Skeletal muscle satellite cell (primary cell): ENCODE data around the gene EPAS1.

ENCODE experiments used
- H3K27me3 ChIP-seq: 2 replicates; pipeline ENCODE4 v1.7.0; 2013; ENCODE audit warnings: low read length; ENCODE audit not compliant: control insufficient read depth, insufficient read depth
- H3K36me3 ChIP-seq: 2 replicates; pipeline ENCODE4 v1.7.0; 2013; ENCODE audit warnings: mild to moderate bottlenecking, control low read depth, low read length; ENCODE audit not compliant: insufficient read depth
- H3K4me1 ChIP-seq: 2 replicates; pipeline ENCODE4 v1.7.0; 2013; ENCODE audit warnings: low read length; ENCODE audit not compliant: control insufficient read depth, insufficient read depth
- H3K4me2 ChIP-seq: 2 replicates; pipeline ENCODE4 v1.7.0; 2013; ENCODE audit warnings: mild to moderate bottlenecking, low read length
- H3K4me3 ChIP-seq: 2 replicates; pipeline ENCODE4 v1.7.0; 2013; ENCODE audit warnings: low read length
- H3K9ac ChIP-seq: 2 replicates; pipeline ENCODE4 v1.7.0; 2013; ENCODE audit warnings: mild to moderate bottlenecking, low read depth, low read length, moderate library complexity
- H3K9me3 ChIP-seq: replicated peaks from 2 replicates; pipeline ENCODE4 v1.7.0; 2013; ENCODE audit warnings: mild to moderate bottlenecking, control low read depth, low read length

EPAS1 gene

DNA sequence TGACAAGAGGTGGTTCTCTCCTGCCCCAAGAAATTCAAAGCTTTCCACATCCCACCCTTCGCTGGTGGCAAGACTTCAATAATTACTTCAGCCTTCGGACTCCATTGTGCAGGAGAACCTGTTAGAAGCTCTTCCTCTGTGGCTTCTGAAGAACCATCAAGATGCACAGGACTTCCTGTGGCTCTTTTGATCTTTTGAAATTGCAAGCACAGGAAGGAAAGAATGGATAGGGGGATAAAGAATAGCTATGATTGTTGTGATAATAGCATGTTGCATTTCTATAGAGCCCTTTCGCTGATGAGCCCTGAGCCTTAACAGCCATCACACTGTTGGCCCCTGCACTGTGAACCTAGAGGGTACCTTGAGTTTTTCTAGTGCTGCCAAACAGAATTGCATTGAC, 7.4 kb downstream of the EPAS1 start:
- Histone ChIP-seq H3K27me3 (no peaks in the 10 kb centered on the region), H3K9me3 (no peaks in the 10 kb centered on the region), H3K4me3 (no peak overlapping the region), H3K4me2 (no peak overlapping the region), H3K4me1 (peaks cover 40% of the 10 kb centered on the region), H3K9ac (no peak overlapping the region), H3K36me3 (peaks cover 9% of the 10 kb centered on the region)

DNA sequence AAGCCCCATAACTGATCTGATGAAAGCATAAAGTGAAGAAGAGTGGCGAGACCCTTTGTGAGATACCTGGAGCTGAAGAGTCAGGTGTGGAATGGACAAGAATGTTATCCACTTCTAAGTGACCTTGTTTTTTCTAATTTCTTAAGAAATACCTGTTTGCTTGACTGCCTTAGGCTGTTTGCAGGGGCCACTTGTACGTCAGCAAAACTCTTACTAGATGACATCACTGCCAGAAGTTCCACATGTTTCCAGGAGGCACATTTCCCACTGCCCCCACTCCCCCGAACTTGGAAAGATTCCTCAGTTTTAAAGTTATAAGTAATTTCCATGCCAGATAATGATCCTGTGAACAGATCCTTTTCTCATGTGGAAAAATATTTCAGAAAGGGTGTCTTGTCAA, 8.0 kb downstream of the EPAS1 start:
- no peak overlapping the region for H3K9ac ChIP-seq

GRCh38 chr2:46305767-46306166, 8.6 kb downstream of the EPAS1 start:
- no peak overlapping the region for H3K9ac ChIP-seq
- H3K4me3 ChIP-seq, result no peak overlapping the region
- peaks cover 49% of the 10 kb centered on the region for H3K4me1 ChIP-seq
- peaks cover 9% of the 10 kb centered on the region for H3K36me3 ChIP-seq
- no peak overlapping the region for H3K4me2 ChIP-seq
- H3K27me3 ChIP-seq, result no peaks in the 10 kb centered on the region
- no peaks in the 10 kb centered on the region for H3K9me3 ChIP-seq

More for the DNA sequence above, 8.0 kb downstream of the EPAS1 start:
- Histone ChIP-seq H3K27me3 (no peaks in the 10 kb centered on the region), H3K4me3 (no peak overlapping the region), H3K9me3 (no peaks in the 10 kb centered on the region), H3K4me2 (no peak overlapping the region), H3K4me1 (peaks cover 43% of the 10 kb centered on the region), H3K36me3 (peaks cover 9% of the 10 kb centered on the region)

GRCh38 chr2:46306330-46306751, 9.1 kb downstream of the EPAS1 start:
- Histone ChIP-seq H3K9me3 (no peaks in the 10 kb centered on the region), H3K36me3 (peaks cover 9% of the 10 kb centered on the region), H3K4me3 (no peak overlapping the region), H3K4me2 (peak overlapping the region; percentile 12), H3K27me3 (no peaks in the 10 kb centered on the region), H3K9ac (no peak overlapping the region), H3K4me1 (peaks cover 54% of the 10 kb centered on the region)

GRCh38 chr2:46306988-46307655, 9.9 kb downstream of the EPAS1 start:
- H3K27me3 ChIP-seq, result no peaks in the 10 kb centered on the region
- H3K36me3 ChIP-seq, result peaks cover 9% of the 10 kb centered on the region
- H3K9ac ChIP-seq, result no peak overlapping the region
- H3K4me2 ChIP-seq, result no peak overlapping the region
- H3K9me3 ChIP-seq, result no peaks in the 10 kb centered on the region
- no peak overlapping the region for H3K4me3 ChIP-seq
- peaks cover 62% of the 10 kb centered on the region for H3K4me1 ChIP-seq

DNA sequence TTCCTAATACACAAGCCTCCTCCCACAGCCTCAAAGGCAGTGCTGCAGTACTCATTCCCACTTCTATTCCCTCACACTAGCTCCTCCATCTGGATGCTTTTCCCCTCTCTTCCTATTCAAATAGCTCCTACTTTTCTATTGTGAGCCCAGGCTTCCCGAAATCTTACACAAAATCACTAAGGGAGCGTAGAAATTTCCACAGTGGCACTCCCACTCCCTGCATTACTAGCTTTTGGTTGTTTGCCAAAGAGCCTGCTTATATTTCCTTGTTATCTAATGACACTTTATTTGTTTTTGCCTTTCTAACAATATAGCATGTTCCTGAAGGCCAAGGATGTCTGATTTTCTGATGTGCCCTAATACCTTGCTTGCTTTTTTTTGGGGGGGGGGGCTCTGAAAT, 10.9 kb downstream of the EPAS1 start:
- Histone ChIP-seq H3K9ac (no peak overlapping the region), H3K4me1 (peaks cover 72% of the 10 kb centered on the region), H3K36me3 (peaks cover 9% of the 10 kb centered on the region), H3K4me3 (no peak overlapping the region), H3K4me2 (no peak overlapping the region), H3K27me3 (no peaks in the 10 kb centered on the region), H3K9me3 (no peaks in the 10 kb centered on the region)

- Histone ChIP-seq H3K36me3 (peaks cover 9% of the 10 kb centered on the region), H3K4me3 (no peak overlapping the region), H3K9me3 (no peaks in the 10 kb centered on the region), H3K27me3 (no peaks in the 10 kb centered on the region), H3K9ac (no peak overlapping the region), H3K4me1 (peaks cover 68% of the 10 kb centered on the region), H3K4me2 (no peak overlapping the region)
These were observed 11.4 kb downstream of the EPAS1 start for GRCh38 chr2:46308629-46309028.

DNA sequence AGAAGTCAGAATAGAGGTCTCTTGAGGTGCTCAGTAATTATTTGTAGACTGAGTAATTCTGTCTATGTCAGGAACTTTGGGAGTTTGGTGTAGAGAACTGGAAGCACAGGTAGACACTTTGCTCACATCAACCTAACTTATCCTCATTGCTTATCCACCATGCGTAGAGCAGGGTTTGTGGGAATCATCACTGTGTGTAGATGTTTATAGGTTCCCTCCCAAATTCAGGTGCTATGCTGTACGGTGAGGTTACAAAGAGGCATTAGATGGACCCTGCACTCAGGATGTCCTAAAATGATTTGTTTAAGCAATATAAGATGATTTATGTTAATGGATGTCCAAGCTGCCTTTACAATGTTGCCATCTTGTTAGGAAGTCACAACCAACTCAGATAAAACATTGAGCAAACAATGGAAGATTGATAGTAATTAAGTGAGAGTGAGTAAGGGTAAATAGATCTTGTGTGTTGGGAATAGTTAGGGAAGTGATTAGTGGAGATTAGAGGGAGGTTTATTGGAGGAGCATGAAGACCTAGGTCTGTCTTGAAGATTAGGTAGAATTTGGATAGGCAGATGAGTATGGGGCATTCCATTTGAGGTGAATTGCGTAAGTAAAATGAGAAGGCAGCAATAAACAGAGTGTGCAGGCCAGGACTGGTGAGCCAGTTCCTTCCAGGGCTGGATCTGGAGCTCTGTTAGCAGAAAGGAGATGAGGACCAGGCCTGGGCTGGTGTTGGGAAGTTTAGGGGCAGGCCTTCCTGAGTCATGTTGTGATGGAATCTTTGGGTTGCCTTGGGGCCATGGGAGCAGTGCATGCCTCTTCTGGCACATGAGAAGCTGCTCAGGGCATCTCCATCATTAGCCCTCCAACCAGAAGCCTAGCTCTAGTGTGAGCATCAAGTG, 12.1 kb downstream of the EPAS1 start:
- no peaks in the 10 kb centered on the region for H3K27me3 ChIP-seq
- peaks cover 9% of the 10 kb centered on the region for H3K36me3 ChIP-seq
- peaks cover 63% of the 10 kb centered on the region for H3K4me1 ChIP-seq
- no peak overlapping the region for H3K4me3 ChIP-seq
- no peak overlapping the region for H3K4me2 ChIP-seq
- no peaks in the 10 kb centered on the region for H3K9me3 ChIP-seq
- no peak overlapping the region for H3K9ac ChIP-seq

DNA sequence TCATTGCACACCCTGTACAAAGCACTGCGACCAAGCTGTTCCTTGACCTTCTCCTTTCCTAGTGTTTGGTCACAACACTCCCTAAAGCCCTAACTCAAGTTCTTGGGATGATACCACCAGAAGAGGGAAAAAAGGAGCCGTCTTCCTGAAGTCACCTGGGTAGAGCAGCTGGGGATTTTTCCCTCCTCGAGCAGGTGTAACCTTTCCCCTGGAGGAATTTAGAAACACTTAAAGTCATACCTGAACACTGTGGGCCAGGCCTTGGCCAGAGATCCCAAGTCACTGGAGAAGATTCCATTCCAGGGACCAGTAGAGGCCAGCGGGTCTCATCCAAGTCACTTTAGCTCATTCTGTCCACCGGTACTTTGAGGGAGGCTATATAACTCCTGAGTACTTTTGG, 13.2 kb downstream of the EPAS1 start:
- no peaks in the 10 kb centered on the region for H3K27me3 ChIP-seq

DNA sequence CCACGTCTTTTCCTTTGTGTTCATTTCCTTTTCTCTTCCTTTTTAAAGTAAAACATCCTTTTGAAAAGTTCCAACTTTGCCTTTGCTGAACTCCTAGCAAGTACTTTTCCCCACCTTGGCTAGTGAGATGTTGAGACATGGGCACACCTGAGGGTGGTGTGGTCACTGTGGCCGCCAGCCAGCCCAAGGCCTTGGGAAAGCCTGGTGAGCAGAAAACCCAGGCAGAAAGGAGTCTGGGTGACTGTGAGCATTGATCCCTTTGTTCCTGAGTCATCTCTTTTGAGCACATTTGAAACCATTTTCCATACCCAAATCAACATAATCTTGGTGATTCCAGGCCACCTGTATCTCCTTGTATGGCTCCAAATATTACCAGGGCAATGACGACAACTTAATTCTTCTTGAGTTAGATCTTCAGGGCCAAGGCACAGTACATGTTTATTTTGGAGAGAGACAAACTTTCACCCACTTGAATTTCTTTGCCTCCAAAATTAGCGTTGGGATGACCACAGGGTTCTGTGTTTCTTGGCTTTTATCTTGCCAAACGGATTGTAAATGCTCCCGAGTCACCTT, 14.5 kb downstream of the EPAS1 start:
- Histone ChIP-seq H3K27me3 (no peaks in the 10 kb centered on the region), H3K4me2 (peak overlapping the region; percentile 41), H3K36me3 (no peaks in the 10 kb centered on the region), H3K4me1 (peaks cover 76% of the 10 kb centered on the region), H3K4me3 (no peak overlapping the region), H3K9ac (peak overlapping the region; percentile 50), H3K9me3 (no peaks in the 10 kb centered on the region)

More for the DNA sequence above, 13.2 kb downstream of the EPAS1 start:
- H3K9ac ChIP-seq, result no peak overlapping the region
- no peak overlapping the region for H3K4me3 ChIP-seq
- no peaks in the 10 kb centered on the region for H3K9me3 ChIP-seq
- H3K4me2 ChIP-seq, result no peak overlapping the region
- H3K4me1 ChIP-seq, result peaks cover 75% of the 10 kb centered on the region
- H3K36me3 ChIP-seq, result no peaks in the 10 kb centered on the region

- Histone ChIP-seq H3K9ac (no peak overlapping the region), H3K36me3 (peaks cover 3% of the 10 kb centered on the region), H3K9me3 (no peaks in the 10 kb centered on the region), H3K4me1 (peaks cover 71% of the 10 kb centered on the region), H3K4me2 (no peak overlapping the region), H3K4me3 (no peak overlapping the region), H3K27me3 (no peaks in the 10 kb centered on the region)
These were observed 15.9 kb downstream of the EPAS1 start for GRCh38 chr2:46313063-46313462.
